ENCODE results near the gene GRK2. TPM values are rescaled to one million over a fixed set of nuclear protein-coding genes. Genes with fewer than 3 reads are reported as not detected.
A peak's percentile ranks its signal among the peaks of the same experiment; 100 is the strongest.

GRK2 gene
- total RNA-seq, 3 donors from 2014 or later, result 41.1 to 52.8 (median 52.1) TPM

DNA sequence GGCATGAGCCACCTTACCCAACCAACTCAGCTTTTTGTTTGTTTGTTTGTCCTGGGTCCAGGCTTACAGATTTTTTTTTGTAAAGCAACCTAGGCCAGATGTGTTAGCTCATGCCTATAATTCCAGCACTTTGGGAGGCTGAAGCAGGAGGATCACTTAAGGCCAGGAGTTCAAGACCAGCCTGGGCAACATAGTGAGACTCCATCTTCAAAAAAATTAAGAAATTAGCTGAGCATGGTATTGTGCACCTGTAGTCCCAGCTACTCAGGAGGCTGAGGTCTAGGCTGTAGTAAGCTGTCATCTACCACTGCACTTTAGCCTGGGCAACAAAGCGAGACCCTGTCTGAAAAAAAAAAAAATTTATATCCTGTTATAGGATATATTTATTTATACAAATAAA lies 28.7 kb upstream of the GRK2 start:
- Histone ChIP-seq H3K27ac (no peak overlapping the region), H3K4me1 (peaks cover 0 to 14% of the 10 kb centered on the region in 2 donors), H3K9me3 (no peaks in the 10 kb centered on the region), H3K4me3 (no peak overlapping the region), H3K36me3 (no peaks in the 10 kb centered on the region), H3K27me3 (no peaks in the 10 kb centered on the region)
- DNase-seq (ENCODE audit: low spot score in 2 of 2), result no peak
- intact Hi-C loops (cut with DNase I; ENCODE audit: low total_unique reads), result no loop called here
- TF ChIP-seq POLR2AphosphoS5 (IDR thresholded peaks at IDR 0.05) (no peak), POLR2A (IDR thresholded peaks at IDR 0.05) (no peak)
- TF ChIP-seq, protein P1, sequence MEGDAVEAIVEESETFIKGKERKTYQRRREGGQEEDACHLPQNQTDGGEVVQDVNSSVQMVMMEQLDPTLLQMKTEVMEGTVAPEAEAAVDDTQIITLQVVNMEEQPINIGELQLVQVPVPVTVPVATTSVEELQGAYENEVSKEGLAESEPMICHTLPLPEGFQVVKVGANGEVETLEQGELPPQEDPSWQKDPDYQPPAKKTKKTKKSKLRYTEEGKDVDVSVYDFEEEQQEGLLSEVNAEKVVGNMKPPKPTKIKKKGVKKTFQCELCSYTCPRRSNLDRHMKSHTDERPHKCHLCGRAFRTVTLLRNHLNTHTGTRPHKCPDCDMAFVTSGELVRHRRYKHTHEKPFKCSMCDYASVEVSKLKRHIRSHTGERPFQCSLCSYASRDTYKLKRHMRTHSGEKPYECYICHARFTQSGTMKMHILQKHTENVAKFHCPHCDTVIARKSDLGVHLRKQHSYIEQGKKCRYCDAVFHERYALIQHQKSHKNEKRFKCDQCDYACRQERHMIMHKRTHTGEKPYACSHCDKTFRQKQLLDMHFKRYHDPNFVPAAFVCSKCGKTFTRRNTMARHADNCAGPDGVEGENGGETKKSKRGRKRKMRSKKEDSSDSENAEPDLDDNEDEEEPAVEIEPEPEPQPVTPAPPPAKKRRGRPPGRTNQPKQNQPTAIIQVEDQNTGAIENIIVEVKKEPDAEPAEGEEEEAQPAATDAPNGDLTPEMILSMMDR (IDR thresholded peaks at IDR 0.05), result no peak

DNA sequence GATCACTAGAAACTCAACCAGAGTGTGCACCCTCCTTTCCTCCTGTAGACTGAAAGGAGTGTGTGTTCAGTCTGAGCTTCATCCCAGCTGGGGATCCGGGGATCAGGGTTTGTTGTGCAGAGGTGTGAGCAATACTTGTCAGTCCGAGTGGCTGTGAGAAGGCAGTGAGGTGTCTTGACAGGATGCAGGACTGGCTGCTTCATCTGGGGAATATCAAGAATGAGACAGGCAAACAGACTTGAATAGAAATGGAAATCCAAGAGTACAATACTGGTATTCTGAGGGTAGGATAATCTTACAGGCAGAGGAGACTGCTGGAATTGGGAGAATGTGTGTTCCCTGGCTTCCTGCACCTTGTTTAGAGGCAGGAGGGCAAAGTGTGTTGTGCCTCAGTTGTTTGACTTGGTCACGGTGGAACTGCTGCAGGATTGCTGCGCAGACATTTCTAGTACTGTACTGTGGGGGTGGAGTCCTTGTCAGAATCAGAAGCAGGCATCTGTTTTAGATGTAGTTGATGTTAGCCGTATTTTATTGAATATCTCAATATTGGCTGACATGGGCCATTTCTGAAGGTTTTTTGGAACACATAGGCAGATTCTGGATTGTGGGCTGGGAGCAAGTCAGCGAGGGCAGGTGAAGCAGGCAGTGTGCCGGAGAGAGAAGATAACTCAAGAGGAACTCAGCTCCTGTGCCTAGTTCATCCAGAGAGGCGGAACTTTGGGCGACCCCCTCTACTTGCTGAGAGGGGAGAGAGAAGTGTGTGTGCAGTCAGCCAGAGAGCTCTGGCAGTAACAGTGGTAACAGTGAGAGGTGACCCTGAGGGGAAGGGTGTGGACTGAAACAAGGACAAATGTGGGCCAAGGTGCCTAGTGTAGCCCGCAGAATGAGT lies 27.1 kb upstream of the GRK2 start:
- no peaks in the 10 kb centered on the region for H3K27me3 ChIP-seq
- DNase-seq (ENCODE audit: low spot score in 2 of 2), result no peak
- H3K9me3 ChIP-seq, result no peaks in the 10 kb centered on the region
- H3K4me1 ChIP-seq, result peaks cover 0 to 16% of the 10 kb centered on the region in 2 donors
- no peaks in the 10 kb centered on the region for H3K36me3 ChIP-seq
- TF ChIP-seq, protein P1 (IDR thresholded peaks at IDR 0.05), result no peak
- TF ChIP-seq POLR2AphosphoS5 (IDR thresholded peaks at IDR 0.05) (no peak), POLR2A (IDR thresholded peaks at IDR 0.05) (no peak)
- H3K27ac ChIP-seq, result peak overlapping the region; percentile 94 to 95
- peak overlapping the region; percentile 7 to 78 (median 74) for H3K4me3 ChIP-seq
- intact Hi-C loops (cut with DNase I; ENCODE audit: low total_unique reads), result no loop called here

DNA sequence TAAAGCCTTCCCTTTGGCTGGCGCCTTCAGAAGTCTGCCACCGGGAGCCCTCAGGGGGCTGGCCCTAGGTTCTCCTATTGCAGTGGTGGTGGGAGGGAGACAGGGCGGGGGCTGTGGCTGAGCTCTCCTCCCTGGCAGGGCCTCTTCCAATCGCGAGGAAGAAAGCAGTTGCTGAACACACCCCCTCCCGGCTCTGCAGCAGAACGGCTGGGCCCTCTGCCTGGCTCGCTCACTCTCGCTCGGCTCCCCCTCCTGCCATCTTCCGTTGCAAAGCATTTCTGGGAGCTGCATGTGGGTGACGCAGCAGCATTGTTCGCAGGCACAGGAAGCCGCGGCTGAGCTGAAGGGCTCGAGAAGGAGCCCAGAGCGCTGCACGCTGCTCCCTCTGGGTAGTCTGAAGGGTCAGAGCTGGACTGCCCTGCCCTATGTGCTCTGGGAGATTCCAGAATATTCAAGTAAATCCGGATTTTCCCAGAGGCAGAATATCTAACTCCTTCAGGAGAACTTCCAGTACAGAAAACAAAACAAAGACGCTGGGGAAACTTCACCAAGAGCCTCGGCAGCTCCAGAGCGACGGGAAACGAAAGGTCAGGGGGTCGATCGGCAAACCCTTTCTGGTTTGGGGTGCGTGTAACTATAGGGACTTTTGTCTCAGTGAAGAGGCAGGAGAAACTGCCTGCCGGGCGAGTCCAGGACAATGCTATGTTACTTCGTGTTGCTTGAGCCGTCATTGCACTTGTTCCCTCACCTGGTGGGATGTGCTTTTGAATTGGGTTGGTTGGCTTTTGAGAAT lies 26.3 kb upstream of the GRK2 start:
- no peaks in the 10 kb centered on the region for H3K27me3 ChIP-seq
- H3K4me1 ChIP-seq, result peaks cover 0 to 16% of the 10 kb centered on the region in 2 donors
- TF ChIP-seq, protein P1 (IDR thresholded peaks at IDR 0.05), result peak in 2 of 3 donors; percentile 22 to 30
- TF ChIP-seq POLR2A (IDR thresholded peaks at IDR 0.05) (peak; percentile 84), POLR2AphosphoS5 (IDR thresholded peaks at IDR 0.05) (peak; percentile 95 to 97 (median 95))
- H3K9me3 ChIP-seq, result no peaks in the 10 kb centered on the region
- peak; percentile 97 to 98 for DNase-seq (ENCODE audit: low spot score in 2 of 2)
- intact Hi-C loops (cut with DNase I; ENCODE audit: low total_unique reads), result no loop called here
- H3K36me3 ChIP-seq, result no peaks in the 10 kb centered on the region
- peak overlapping the region; percentile 64 to 78 (median 74) for H3K4me3 ChIP-seq
- H3K27ac ChIP-seq, result peak overlapping the region; percentile 94 to 95

DNA sequence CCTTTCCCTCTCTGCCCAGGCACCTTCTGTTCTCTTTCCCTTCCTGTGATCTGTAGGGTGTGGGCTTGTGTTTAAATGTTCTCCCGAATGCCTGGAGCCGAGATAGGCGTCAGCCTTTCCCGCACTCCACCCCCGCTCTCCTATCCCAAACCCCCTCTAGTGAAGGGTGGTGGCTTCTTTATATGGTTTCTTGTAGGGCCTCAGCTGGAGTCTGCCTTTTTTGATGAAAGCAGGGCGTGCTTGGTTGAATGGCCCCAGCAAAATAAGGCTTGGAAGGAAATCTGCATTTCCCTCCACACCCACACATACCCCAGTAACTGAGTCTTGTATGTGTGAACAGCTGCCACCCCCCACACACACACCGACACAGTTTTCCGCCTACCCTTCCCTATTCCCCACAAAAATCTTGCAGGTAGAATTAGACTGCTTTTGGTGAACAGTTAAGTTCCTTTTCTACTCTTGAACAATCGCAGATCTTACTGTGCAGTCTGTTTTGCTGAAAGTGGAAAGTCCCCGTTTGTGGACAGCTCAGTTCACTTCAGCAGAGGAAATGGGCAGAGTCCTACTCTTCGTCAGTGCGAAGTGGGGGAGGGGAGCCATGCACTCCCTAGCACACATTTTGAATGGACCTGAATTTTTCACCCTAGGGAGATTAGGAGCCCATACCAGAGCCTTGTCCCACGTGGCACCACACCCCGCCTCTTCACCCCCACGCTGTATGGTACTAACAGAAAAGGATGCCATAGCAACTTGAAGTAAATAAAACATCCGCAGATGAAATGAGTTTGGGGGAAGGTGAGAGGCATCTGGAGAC lies 25.5 kb upstream of the GRK2 start:
- Histone ChIP-seq H3K27ac (peak overlapping the region; percentile 94 to 95), H3K27me3 (no peaks in the 10 kb centered on the region), H3K4me1 (peaks cover 0 to 16% of the 10 kb centered on the region in 2 donors), H3K9me3 (no peaks in the 10 kb centered on the region), H3K4me3 (peak overlapping the region; percentile 64 to 78 (median 74)), H3K36me3 (no peaks in the 10 kb centered on the region)
- intact Hi-C loops (cut with DNase I; ENCODE audit: low total_unique reads), result no loop called here
- TF ChIP-seq POLR2A (IDR thresholded peaks at IDR 0.05) (no peak), POLR2AphosphoS5 (IDR thresholded peaks at IDR 0.05) (peak in 1 of 3 donors; percentile 30)
- peak; percentile 73 to 76 for DNase-seq (ENCODE audit: low spot score in 2 of 2)

DNA sequence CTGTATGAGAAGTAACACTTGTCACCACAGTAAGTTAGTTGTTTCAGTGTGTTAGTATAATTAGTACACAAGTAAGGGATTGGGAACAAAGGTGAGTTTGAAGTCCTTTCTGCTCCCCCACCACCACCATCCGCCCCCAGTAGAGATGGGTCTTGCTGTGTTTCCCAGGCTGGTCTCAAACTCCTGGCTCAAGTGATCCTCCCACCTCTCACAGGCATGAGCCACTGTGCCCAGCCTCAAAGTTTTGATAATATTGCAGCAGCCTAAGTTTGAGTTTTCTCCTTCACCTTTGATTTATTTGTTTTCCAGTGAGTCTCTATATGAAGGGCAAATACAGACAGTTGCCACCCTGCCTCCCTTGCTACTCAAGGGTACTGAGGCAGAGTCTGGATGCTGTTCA lies 23.7 kb upstream of the GRK2 start:
- Histone ChIP-seq H3K27ac (peak overlapping the region; percentile 94 to 95), H3K27me3 (no peaks in the 10 kb centered on the region), H3K4me1 (peaks cover 0 to 18% of the 10 kb centered on the region in 2 donors), H3K4me3 (peak overlapping the region in 2 of 3 donors; percentile 74 to 78), H3K36me3 (no peaks in the 10 kb centered on the region), H3K9me3 (no peaks in the 10 kb centered on the region)
- intact Hi-C loops (cut with DNase I; ENCODE audit: low total_unique reads), result no loop called here
- no peak for DNase-seq (ENCODE audit: low spot score in 2 of 2)
- no peak for TF ChIP-seq POLR2A (IDR thresholded peaks at IDR 0.05)
- TF ChIP-seq, protein P1 (IDR thresholded peaks at IDR 0.05), result no peak
- no peak for TF ChIP-seq POLR2AphosphoS5 (IDR thresholded peaks at IDR 0.05)
